Measurements from ENCODE around the gene CTXND1.

GRCh38 chr15:80179935-80180334 is 72.1 kb downstream of the CTXND1 start:
- TF ChIP-seq CTCF (conservative IDR thresholded peaks at IDR 0.05; ENCODE audit: low read depth, low read length): no peak
- no peak for TF ChIP-seq EZH2phosphoT487 (IDR thresholded peaks at IDR 0.05; ENCODE audit: borderline replicate concordance, low read length)

All from PC-3 (cell line).